ENCODE measurements around the gene STK32C. TPM values are rescaled to one million over a fixed set of nuclear protein-coding genes. Genes with fewer than 3 reads are reported as not detected.

STK32C gene
- total RNA-seq, 1 donor from 2014 or later = 19.6 TPM

GRCh38 chr10:132199854-132200311 is 107.9 kb downstream of the STK32C start:
- Mint-ChIP-seq H3K9me3 (no peaks in the 10 kb centered on the region), H3K4me1 (no peaks in the 10 kb centered on the region), H3K27me3 (ENCODE audit: low read depth) (no peaks in the 10 kb centered on the region), H3K4me3 (no peak overlapping the region), H3K36me3 (ENCODE audit: low read depth) (no peaks in the 10 kb centered on the region), H3K27ac (ENCODE audit: unreplicated experiment) (no peak overlapping the region)
- TF ChIP-seq CTCF (conservative IDR thresholded peaks at IDR 0.05) = no peak
- DNase-seq (ENCODE audit: low read depth, low spot score) = no peak

- no peak for TF ChIP-seq CTCF (conservative IDR thresholded peaks at IDR 0.05)
- H3K4me1 Mint-ChIP-seq = no peaks in the 10 kb centered on the region
- H3K9me3 Mint-ChIP-seq = no peaks in the 10 kb centered on the region
These were observed 108.4 kb downstream of the STK32C start for GRCh38 chr10:132199268-132199853.

GRCh38 chr10:132198381-132199181 is 109.2 kb downstream of the STK32C start:
- Mint-ChIP-seq H3K36me3 (ENCODE audit: low read depth) (no peaks in the 10 kb centered on the region), H3K4me3 (no peak overlapping the region), H3K4me1 (no peaks in the 10 kb centered on the region), H3K27ac (ENCODE audit: unreplicated experiment) (no peak overlapping the region), H3K9me3 (no peaks in the 10 kb centered on the region), H3K27me3 (ENCODE audit: low read depth) (no peaks in the 10 kb centered on the region)
- DNase-seq (ENCODE audit: low read depth, low spot score) = no peak
- TF ChIP-seq CTCF (conservative IDR thresholded peaks at IDR 0.05) = no peak

More at GRCh38 chr10:132199268-132199853, 108.4 kb downstream of the STK32C start:
- DNase-seq (ENCODE audit: low read depth, low spot score) = no peak
- no peaks in the 10 kb centered on the region for H3K36me3 Mint-ChIP-seq (ENCODE audit: low read depth)
- no peak overlapping the region for H3K27ac Mint-ChIP-seq (ENCODE audit: unreplicated experiment)
- no peak overlapping the region for H3K4me3 Mint-ChIP-seq
- H3K27me3 Mint-ChIP-seq (ENCODE audit: low read depth) = no peaks in the 10 kb centered on the region

GRCh38 chr10:132198068-132198370 is 109.7 kb downstream of the STK32C start:
- no peak overlapping the region for H3K4me3 Mint-ChIP-seq
- H3K27ac Mint-ChIP-seq (ENCODE audit: unreplicated experiment) = no peak overlapping the region
- H3K36me3 Mint-ChIP-seq (ENCODE audit: low read depth) = peaks cover under 1% of the 10 kb centered on the region
- no peak for DNase-seq (ENCODE audit: low read depth, low spot score)
- TF ChIP-seq CTCF (conservative IDR thresholded peaks at IDR 0.05) = no peak
- no peaks in the 10 kb centered on the region for H3K27me3 Mint-ChIP-seq (ENCODE audit: low read depth)
- H3K9me3 Mint-ChIP-seq = no peaks in the 10 kb centered on the region
- H3K4me1 Mint-ChIP-seq = no peaks in the 10 kb centered on the region

GRCh38 chr10:132197271-132198067 is 110.3 kb downstream of the STK32C start:
- peaks cover 6% of the 10 kb centered on the region for H3K36me3 Mint-ChIP-seq (ENCODE audit: low read depth)
- DNase-seq (ENCODE audit: low read depth, low spot score) = no peak
- H3K27ac Mint-ChIP-seq (ENCODE audit: unreplicated experiment) = no peak overlapping the region
- no peaks in the 10 kb centered on the region for H3K9me3 Mint-ChIP-seq
- no peak for TF ChIP-seq CTCF (conservative IDR thresholded peaks at IDR 0.05)
- no peaks in the 10 kb centered on the region for H3K4me1 Mint-ChIP-seq
- H3K4me3 Mint-ChIP-seq = no peak overlapping the region
- no peaks in the 10 kb centered on the region for H3K27me3 Mint-ChIP-seq (ENCODE audit: low read depth)

All from neural crest cell (in vitro differentiated cells).